CMK (cell line): ENCODE results near the gene UNC13B.

Experiments used
- DNase-seq: peaks from one replicate; pipeline ENCODE4 v3.0.0-alpha.2; 2010; ENCODE audit warnings: low read depth

The UNC13B gene

DNA sequence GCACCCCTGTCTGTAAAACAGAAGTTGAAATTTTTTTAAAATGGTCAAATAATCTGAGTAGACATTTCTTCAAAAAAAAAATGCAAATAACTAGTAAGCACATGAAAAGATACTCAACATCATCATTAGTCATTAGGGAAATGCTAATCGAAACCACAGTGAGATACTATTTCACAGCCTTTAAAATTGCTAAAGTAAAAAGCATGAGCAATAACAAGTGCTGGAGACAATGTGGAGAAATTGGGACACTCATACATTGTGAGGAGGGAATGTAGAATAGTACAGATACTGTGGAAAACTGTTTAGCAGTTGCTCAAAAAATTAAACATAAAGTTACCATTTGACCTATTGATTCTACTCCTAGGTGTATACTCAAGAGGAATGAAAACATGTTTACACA is 269.7 kb downstream of the UNC13B start:
- no peak for DNase-seq

- DNase-seq, result no peak
These were observed 270.3 kb downstream of the UNC13B start for GRCh38 chr9:35432076-35432475.

GRCh38 chr9:35436933-35437332 is 275.1 kb downstream of the UNC13B start:
- no peak for DNase-seq

- no peak for DNase-seq
These were observed 284.2 kb downstream of the UNC13B start for GRCh38 chr9:35446012-35446411.

GRCh38 chr9:35448496-35448895 is 286.7 kb downstream of the UNC13B start:
- no peak for DNase-seq

- no peak for DNase-seq
These were observed 290.7 kb downstream of the UNC13B start for GRCh38 chr9:35452481-35452880.

DNA sequence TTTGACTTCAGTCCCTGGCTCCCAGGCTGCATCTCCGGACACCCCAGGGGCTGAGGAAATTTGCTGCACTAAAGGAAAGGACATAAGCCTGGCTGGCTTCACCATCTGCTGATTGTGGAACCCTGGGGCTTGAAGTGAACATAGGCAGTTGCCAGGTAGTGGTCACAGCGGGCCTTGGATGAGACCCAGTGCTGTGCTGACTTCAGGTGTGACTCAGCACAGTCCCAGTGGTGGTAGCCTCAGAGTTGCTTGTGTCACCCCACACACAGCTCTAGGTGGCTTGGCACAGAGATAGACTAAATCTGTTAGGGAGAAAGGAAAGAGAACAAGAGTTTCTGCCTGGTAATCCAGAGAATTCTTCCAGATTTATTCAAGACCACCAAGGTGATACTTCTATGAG is 292.0 kb downstream of the UNC13B start:
- no peak for DNase-seq
